CD4-positive, alpha-beta T cell (primary cell): ENCODE results near the gene MOGAT2. TPM values are rescaled to one million over a fixed set of nuclear protein-coding genes. Genes with fewer than 3 reads are reported as not detected.
"Not testable (repeated sequence)": the region's sequence is repeated elsewhere in the genome, so short reads cannot be mapped to it uniquely, and the experiment has no call there.

Experiments
- ATAC-seq: fragments of 200-7000 bp; cut with Tn5 transposase; one replicate; pipeline ENCODE4 v1.10.0; 2022; ENCODE audit warnings: mild to moderate bottlenecking; ENCODE audit not compliant: poor library complexity
- CTCF ChIA-PET: fragments of 350-600 bp; sonication (Branson Sonifier 250); formaldehyde crosslinking; loops from one replicate; lab custom pipeline; 2021; ENCODE audit warnings: antibody characterized with exemption, inconsistent platforms; lab: Charles Lee
- POLR2A ChIA-PET: fragments of 350-600 bp; sonication (Branson Sonifier 250); formaldehyde crosslinking; loops from one replicate; lab custom pipeline; 2021; ENCODE audit warnings: antibody characterized with exemption, inconsistent platforms; lab: Charles Lee
- DNase-seq, 14 experiments: peaks; one replicate each; pipeline ENCODE4 v3.0.0-alpha.2; 2013 to 2020; ENCODE audit warnings: mixed read lengths in 2 of 14
- H3K27ac ChIP-seq, 2 donors: one replicate each; pipeline versions ENCODE4 v1.5.1 to v1.7.0; 2013; ENCODE audit warnings: low read length in 2 of 2, low read depth in 1 of 2, mild to moderate bottlenecking in 1 of 2
- H3K27me3 ChIP-seq, 2 experiments: 1 replicate in 1 of 2; 2 replicates in 1 of 2; pipeline versions ENCODE4 v1.6.1 to v1.7.0; 2013; ENCODE audit warnings: low read length in 2 of 2, control low read depth in 1 of 2, mild to moderate bottlenecking in 1 of 2, moderate library complexity in 1 of 2; ENCODE audit not compliant: insufficient read depth in 2 of 2, control insufficient read depth in 1 of 2
- H3K36me3 ChIP-seq: one replicate; pipeline ENCODE4 v1.6.1; 2013; ENCODE audit warnings: low read length, control low read depth; ENCODE audit not compliant: insufficient read depth
- H3K4me1 ChIP-seq: one replicate; pipeline ENCODE4 v1.6.1; 2013; ENCODE audit warnings: low read length, control low read depth; ENCODE audit not compliant: insufficient read depth
- H3K4me3 ChIP-seq: one replicate; pipeline ENCODE4 v1.5.1; 2013; ENCODE audit warnings: mild to moderate bottlenecking, low read length, moderate library complexity
- H3K9me3 ChIP-seq, 2 experiments: 1 replicate in 1 of 2; 2 replicates in 1 of 2; pipeline versions ENCODE4 v1.6.1 to v1.7.0; 2013; ENCODE audit warnings: low read length in 2 of 2, mild to moderate bottlenecking in 2 of 2, control low read depth in 1 of 2, moderate library complexity in 1 of 2; ENCODE audit not compliant: control insufficient read depth in 1 of 2, insufficient read depth in 1 of 2
- H3K27ac Mint-ChIP-seq: one replicate; pipeline ENCODE4 v1.8.0; 2020; ENCODE audit warnings: mixed read lengths
- H3K27me3 Mint-ChIP-seq: one replicate; pipeline ENCODE4 v1.8.0; 2021; ENCODE audit warnings: mixed read lengths
- H3K36me3 Mint-ChIP-seq: one replicate; pipeline ENCODE4 v1.8.0; 2021; ENCODE audit warnings: low read depth, mixed read lengths
- H3K4me1 Mint-ChIP-seq: one replicate; pipeline ENCODE4 v1.8.0; 2021; ENCODE audit warnings: low read depth, mixed read lengths
- H3K4me3 Mint-ChIP-seq: one replicate; pipeline ENCODE4 v1.8.0; 2020; ENCODE audit warnings: mild to moderate bottlenecking, mixed read lengths
- H3K9me3 Mint-ChIP-seq: one replicate; pipeline ENCODE4 v1.8.0; 2020; ENCODE audit warnings: mixed read lengths
- intact Hi-C, 2 experiments: fragments of 100-400 bp; cut with DNase I in 1 of 2; cut with micrococcal nuclease in 1 of 2; formaldehyde crosslinking; loops; one replicate each; pipeline versions ENCODE4 v1.15.1 to v1.9.0; 2023 to 2025; cut with DNase I, micrococcal nuclease
- total RNA-seq, 174 experiments: library from RNA in 2 of 174; stranded (reverse) in 2 of 174; gene quantifications; one replicate each; pipeline ENCODE4 v1.2.3 and lab custom pipeline; 2021 to 2026
- TF ChIP-seq, protein P1 (sequence below): fragments of 200-600 bp; IDR thresholded peaks from one replicate; pipeline ENCODE4 v1.8.0; 2022; ENCODE audit warnings: antibody characterized with exemption, mild to moderate bottlenecking

The MOGAT2 gene
- total RNA-seq, 2 experiments from 2014 or later = not detected

DNA sequence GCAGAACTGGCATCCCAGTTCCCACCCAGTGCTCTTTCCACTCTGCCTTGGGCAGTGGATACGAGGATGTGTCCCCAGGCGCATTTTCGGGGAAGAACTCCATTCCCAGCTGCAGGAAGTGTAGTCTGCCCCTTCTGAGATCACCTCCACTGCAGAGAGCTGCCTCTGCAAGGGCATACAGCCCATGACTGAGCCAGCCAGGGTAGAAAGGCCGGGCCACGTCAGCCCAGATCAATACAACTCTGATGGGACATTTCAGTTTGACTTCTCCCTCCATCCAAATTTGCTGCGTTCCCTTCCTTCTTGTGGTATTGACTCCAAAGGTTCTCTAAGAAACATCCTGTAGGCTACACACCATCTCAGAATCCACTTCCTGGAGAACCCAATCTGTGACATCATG, 19.7 kb downstream of the MOGAT2 start:
- DNase-seq (no peak), ATAC-seq (no peak)
- POLR2A ChIA-PET = no interaction called here
- Mint-ChIP-seq H3K4me1 (no peaks in the 10 kb centered on the region), H3K27me3 (peaks cover 8% of the 10 kb centered on the region), H3K4me3 (no peak overlapping the region), H3K36me3 (no peaks in the 10 kb centered on the region), H3K9me3 (no peaks in the 10 kb centered on the region), H3K27ac (no peak overlapping the region)
- Histone ChIP-seq H3K4me3 (no peak overlapping the region), H3K4me1 (no peaks in the 10 kb centered on the region), H3K36me3 (no peaks in the 10 kb centered on the region), H3K27ac (no peak overlapping the region), H3K9me3 (no peaks in the 10 kb centered on the region), H3K27me3 (peaks cover 0 to 3% of the 10 kb centered on the region in 2 experiments)
- CTCF ChIA-PET = interaction anchor here (1.5 kb wide), 1 partner anchor 31 kb away, joined by 3 read pairs; no protein-coding TSS in a partner anchor
- intact Hi-C loops = no loop called here
- TF ChIP-seq, protein P1, sequence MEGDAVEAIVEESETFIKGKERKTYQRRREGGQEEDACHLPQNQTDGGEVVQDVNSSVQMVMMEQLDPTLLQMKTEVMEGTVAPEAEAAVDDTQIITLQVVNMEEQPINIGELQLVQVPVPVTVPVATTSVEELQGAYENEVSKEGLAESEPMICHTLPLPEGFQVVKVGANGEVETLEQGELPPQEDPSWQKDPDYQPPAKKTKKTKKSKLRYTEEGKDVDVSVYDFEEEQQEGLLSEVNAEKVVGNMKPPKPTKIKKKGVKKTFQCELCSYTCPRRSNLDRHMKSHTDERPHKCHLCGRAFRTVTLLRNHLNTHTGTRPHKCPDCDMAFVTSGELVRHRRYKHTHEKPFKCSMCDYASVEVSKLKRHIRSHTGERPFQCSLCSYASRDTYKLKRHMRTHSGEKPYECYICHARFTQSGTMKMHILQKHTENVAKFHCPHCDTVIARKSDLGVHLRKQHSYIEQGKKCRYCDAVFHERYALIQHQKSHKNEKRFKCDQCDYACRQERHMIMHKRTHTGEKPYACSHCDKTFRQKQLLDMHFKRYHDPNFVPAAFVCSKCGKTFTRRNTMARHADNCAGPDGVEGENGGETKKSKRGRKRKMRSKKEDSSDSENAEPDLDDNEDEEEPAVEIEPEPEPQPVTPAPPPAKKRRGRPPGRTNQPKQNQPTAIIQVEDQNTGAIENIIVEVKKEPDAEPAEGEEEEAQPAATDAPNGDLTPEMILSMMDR = no peak

GRCh38 chr11:75740681-75741080, 23.0 kb downstream of the MOGAT2 start:
- intact Hi-C loops = no loop called here
- POLR2A ChIA-PET = no interaction called here

GRCh38 chr11:75743159-75743558, 25.5 kb downstream of the MOGAT2 start:
- DNase-seq, H3K9me3 ChIP-seq, H3K27ac Mint-ChIP-seq, H3K4me3 ChIP-seq, H3K36me3 Mint-ChIP-seq, H3K9me3 Mint-ChIP-seq, ATAC-seq, CTCF ChIA-PET, POLR2A ChIA-PET, intact Hi-C loops, H3K27ac ChIP-seq, H3K4me1 Mint-ChIP-seq, H3K27me3 ChIP-seq, H3K36me3 ChIP-seq, H3K4me1 ChIP-seq, H3K4me3 Mint-ChIP-seq: not testable (repeated sequence)
- peaks cover 33% of the 10 kb centered on the region for H3K27me3 Mint-ChIP-seq

More at GRCh38 chr11:75740681-75741080, 23.0 kb downstream of the MOGAT2 start:
- CTCF ChIA-PET = no interaction called here
- Mint-ChIP-seq H3K9me3 (no peaks in the 10 kb centered on the region), H3K4me1 (no peaks in the 10 kb centered on the region), H3K27me3 (peaks cover 22% of the 10 kb centered on the region), H3K27ac (no peak overlapping the region), H3K36me3 (no peaks in the 10 kb centered on the region), H3K4me3 (no peak overlapping the region)
- ATAC-seq = no peak
- Histone ChIP-seq H3K4me1 (no peaks in the 10 kb centered on the region), H3K4me3 (no peak overlapping the region), H3K36me3 (no peaks in the 10 kb centered on the region), H3K9me3 (no peaks in the 10 kb centered on the region), H3K27me3 (peaks cover 0 to 5% of the 10 kb centered on the region in 2 experiments), H3K27ac (no peak overlapping the region)
- TF ChIP-seq, protein P1 = no peak
- no peak for DNase-seq
